SK-N-SH treated with all-trans-retinoic acid at 6 μM for 48 hours (cell line): ENCODE measurements around the gene AGAP1.

Experiments
- ATAC-seq: fragments of 200-7000 bp; cut with Tn5 transposase; 3 replicates; pipeline ENCODE4 v1.9.1; 2020; ENCODE audit warnings: mild to moderate bottlenecking, moderate library complexity
- ARNTL ChIP-seq: fragments of 450-650 bp; formaldehyde crosslinking; IDR thresholded peaks from 2 replicates; pipeline ENCODE4 v1.5.0; 2020; ENCODE audit warnings: low read depth, mild to moderate bottlenecking, moderate library complexity, borderline replicate concordance
- CSDC2 ChIP-seq: fragments of 250-450 bp; sonication (Bioruptor Pico); IDR thresholded peaks from 2 replicates; pipeline ENCODE4 v1.5.0; 2020; ENCODE audit warnings: mild to moderate bottlenecking, moderate library complexity
- CSRNP3 ChIP-seq: fragments of 250-450 bp; sonication (Bioruptor Pico); IDR thresholded peaks from 2 replicates; pipeline ENCODE4 v1.5.1; 2021; ENCODE audit warnings: mild to moderate bottlenecking, moderate library complexity
- ESRRG ChIP-seq: fragments of 250-450 bp; sonication (Bioruptor Pico); IDR thresholded peaks from 2 replicates; pipeline ENCODE4 v1.6.1; 2021; ENCODE audit warnings: mild to moderate bottlenecking
- GLIS3 ChIP-seq: fragments of 250-450 bp; sonication (Bioruptor Pico); IDR thresholded peaks from 2 replicates; pipeline ENCODE4 v1.5.0; 2020; ENCODE audit warnings: mild to moderate bottlenecking, moderate library complexity
- ISL1 ChIP-seq: fragments of 250-450 bp; sonication (Bioruptor Pico); IDR thresholded peaks from 2 replicates; pipeline ENCODE4 v2.1.2; 2022; ENCODE audit warnings: mild to moderate bottlenecking, moderate library complexity
- OSR1 ChIP-seq: fragments of 250-450 bp; sonication (Bioruptor Pico); IDR thresholded peaks from 2 replicates; pipeline ENCODE4 v1.8.0; 2022; ENCODE audit warnings: moderate library complexity, mild to moderate bottlenecking, inconsistent platforms
- PPARA ChIP-seq: fragments of 250-450 bp; sonication (Bioruptor Pico); IDR thresholded peaks from 2 replicates; pipeline ENCODE4 v1.5.0; 2020; ENCODE audit warnings: mild to moderate bottlenecking, borderline replicate concordance
- RARB ChIP-seq: fragments of 250-450 bp; sonication (Bioruptor Pico); IDR thresholded peaks from 2 replicates; pipeline ENCODE4 v1.8.0; 2021; ENCODE audit warnings: mild to moderate bottlenecking, moderate library complexity
- SNAI2 ChIP-seq: fragments of 250-450 bp; sonication (Bioruptor Pico); IDR thresholded peaks from 2 replicates; pipeline ENCODE4 v1.5.0; 2020; ENCODE audit warnings: mild to moderate bottlenecking, moderate library complexity
- TCF4 ChIP-seq: fragments of 250-450 bp; sonication (Bioruptor Pico); IDR thresholded peaks from 2 replicates; pipeline ENCODE4 v1.8.0; 2021; ENCODE audit warnings: mild to moderate bottlenecking, moderate library complexity, borderline replicate concordance
- TOX ChIP-seq: fragments of 250-450 bp; sonication (Bioruptor Pico); IDR thresholded peaks from 2 replicates; pipeline ENCODE4 v1.8.0; 2021; ENCODE audit warnings: mild to moderate bottlenecking, moderate library complexity, borderline replicate concordance
- ZC3H10 ChIP-seq: fragments of 250-450 bp; sonication (Bioruptor Pico); IDR thresholded peaks from 2 replicates; pipeline ENCODE4 v1.5.1; 2021; ENCODE audit warnings: mild to moderate bottlenecking, moderate library complexity
- ZFP3 ChIP-seq: fragments of 250-450 bp; sonication (Bioruptor Pico); IDR thresholded peaks from 2 replicates; pipeline ENCODE4 v1.5.0; 2020; ENCODE audit warnings: mild to moderate bottlenecking, moderate library complexity
- ZFP30 ChIP-seq: fragments of 450-650 bp; formaldehyde crosslinking; IDR thresholded peaks from 2 replicates; pipeline ENCODE4 v1.5.0; 2022; ENCODE audit warnings: mild to moderate bottlenecking, moderate library complexity
- ZNF565 ChIP-seq: fragments of 450-650 bp; formaldehyde crosslinking; conservative IDR thresholded peaks from 2 replicates; pipeline ENCODE4 v1.5.0; 2020; ENCODE audit warnings: low read depth, mild to moderate bottlenecking, moderate library complexity
- ZNF70 ChIP-seq: fragments of 450-650 bp; formaldehyde crosslinking; IDR thresholded peaks from 2 replicates; pipeline ENCODE4 v1.5.0; 2020; ENCODE audit warnings: mild to moderate bottlenecking, moderate library complexity
- ZNF8 ChIP-seq: fragments of 450-650 bp; formaldehyde crosslinking; IDR thresholded peaks from 2 replicates; pipeline ENCODE4 v1.5.0; 2020; ENCODE audit warnings: mild to moderate bottlenecking, moderate library complexity
- TF ChIP-seq, protein P1 (sequence below): fragments of 250-450 bp; sonication (Bioruptor Pico); IDR thresholded peaks from 2 replicates; pipeline ENCODE4 v1.5.0; 2020; ENCODE audit warnings: mild to moderate bottlenecking, moderate library complexity
- TF ChIP-seq, protein P2 (sequence below): fragments of 250-450 bp; sonication (Bioruptor Pico); IDR thresholded peaks from 2 replicates; pipeline ENCODE4 v1.8.0; 2020; ENCODE audit warnings: mild to moderate bottlenecking, moderate library complexity, borderline replicate concordance

The AGAP1 gene

GRCh38 chr2:235486729-235487128, 7.1 kb upstream of the AGAP1 start:
- no peak for ATAC-seq
- TF ChIP-seq TCF4 (CRISPR knock-in tag), result no peak
- TF ChIP-seq ISL1, result no peak
- no peak for TF ChIP-seq ZNF8 (CRISPR knock-in tag)
- TF ChIP-seq ZC3H10 (CRISPR knock-in tag), result no peak
- no peak for TF ChIP-seq CSRNP3
- TF ChIP-seq, protein P1, sequence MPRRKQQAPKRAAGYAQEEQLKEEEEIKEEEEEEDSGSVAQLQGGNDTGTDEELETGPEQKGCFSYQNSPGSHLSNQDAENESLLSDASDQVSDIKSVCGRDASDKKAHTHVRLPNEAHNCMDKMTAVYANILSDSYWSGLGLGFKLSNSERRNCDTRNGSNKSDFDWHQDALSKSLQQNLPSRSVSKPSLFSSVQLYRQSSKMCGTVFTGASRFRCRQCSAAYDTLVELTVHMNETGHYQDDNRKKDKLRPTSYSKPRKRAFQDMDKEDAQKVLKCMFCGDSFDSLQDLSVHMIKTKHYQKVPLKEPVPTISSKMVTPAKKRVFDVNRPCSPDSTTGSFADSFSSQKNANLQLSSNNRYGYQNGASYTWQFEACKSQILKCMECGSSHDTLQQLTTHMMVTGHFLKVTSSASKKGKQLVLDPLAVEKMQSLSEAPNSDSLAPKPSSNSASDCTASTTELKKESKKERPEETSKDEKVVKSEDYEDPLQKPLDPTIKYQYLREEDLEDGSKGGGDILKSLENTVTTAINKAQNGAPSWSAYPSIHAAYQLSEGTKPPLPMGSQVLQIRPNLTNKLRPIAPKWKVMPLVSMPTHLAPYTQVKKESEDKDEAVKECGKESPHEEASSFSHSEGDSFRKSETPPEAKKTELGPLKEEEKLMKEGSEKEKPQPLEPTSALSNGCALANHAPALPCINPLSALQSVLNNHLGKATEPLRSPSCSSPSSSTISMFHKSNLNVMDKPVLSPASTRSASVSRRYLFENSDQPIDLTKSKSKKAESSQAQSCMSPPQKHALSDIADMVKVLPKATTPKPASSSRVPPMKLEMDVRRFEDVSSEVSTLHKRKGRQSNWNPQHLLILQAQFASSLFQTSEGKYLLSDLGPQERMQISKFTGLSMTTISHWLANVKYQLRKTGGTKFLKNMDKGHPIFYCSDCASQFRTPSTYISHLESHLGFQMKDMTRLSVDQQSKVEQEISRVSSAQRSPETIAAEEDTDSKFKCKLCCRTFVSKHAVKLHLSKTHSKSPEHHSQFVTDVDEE (CRISPR knock-in tag), result no peak
- TF ChIP-seq RARB (CRISPR knock-in tag), result no peak
- TF ChIP-seq, protein P2, sequence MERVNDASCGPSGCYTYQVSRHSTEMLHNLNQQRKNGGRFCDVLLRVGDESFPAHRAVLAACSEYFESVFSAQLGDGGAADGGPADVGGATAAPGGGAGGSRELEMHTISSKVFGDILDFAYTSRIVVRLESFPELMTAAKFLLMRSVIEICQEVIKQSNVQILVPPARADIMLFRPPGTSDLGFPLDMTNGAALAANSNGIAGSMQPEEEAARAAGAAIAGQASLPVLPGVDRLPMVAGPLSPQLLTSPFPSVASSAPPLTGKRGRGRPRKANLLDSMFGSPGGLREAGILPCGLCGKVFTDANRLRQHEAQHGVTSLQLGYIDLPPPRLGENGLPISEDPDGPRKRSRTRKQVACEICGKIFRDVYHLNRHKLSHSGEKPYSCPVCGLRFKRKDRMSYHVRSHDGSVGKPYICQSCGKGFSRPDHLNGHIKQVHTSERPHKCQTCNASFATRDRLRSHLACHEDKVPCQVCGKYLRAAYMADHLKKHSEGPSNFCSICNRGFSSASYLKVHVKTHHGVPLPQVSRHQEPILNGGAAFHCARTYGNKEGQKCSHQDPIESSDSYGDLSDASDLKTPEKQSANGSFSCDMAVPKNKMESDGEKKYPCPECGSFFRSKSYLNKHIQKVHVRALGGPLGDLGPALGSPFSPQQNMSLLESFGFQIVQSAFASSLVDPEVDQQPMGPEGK, result no peak

- ATAC-seq, result no peak
- TF ChIP-seq CSDC2 (no peak), GLIS3 (CRISPR knock-in tag) (no peak), ZFP30 (CRISPR knock-in tag) (no peak), ZFP3 (CRISPR knock-in tag) (no peak), ESRRG (CRISPR knock-in tag) (no peak), ZC3H10 (CRISPR knock-in tag) (no peak), SNAI2 (CRISPR knock-in tag) (no peak), ISL1 (no peak), RARB (CRISPR knock-in tag) (no peak), OSR1 (CRISPR knock-in tag) (no peak), PPARA (CRISPR knock-in tag) (no peak)
- TF ChIP-seq, protein P1 (CRISPR knock-in tag), result no peak
Measured at GRCh38 chr2:235489897-235490296, 3.9 kb upstream of the AGAP1 start.

DNA sequence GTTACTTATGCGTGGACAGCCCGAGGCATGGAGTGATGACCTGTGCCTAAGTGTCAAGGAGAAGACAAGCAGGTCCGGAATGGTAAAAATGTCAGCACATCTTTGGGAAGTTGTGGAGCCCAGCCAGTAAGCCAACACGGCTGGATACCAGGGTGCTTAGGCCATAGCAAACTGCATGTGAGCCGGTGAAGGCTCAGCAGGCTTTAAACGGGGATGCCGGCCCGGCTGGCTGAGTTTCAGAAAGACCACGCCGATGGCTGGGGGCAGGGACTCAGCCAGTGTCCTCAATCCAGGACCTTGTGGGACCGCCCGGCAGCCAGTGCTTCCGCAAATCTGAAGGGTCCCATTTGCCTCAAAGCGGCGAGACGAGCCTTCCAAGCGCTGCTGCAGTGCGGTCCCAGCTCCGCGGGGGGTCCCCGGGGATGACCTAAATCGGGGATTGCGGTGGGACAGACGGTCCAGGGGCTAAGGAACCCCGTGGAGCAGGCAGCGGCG, 946 bp upstream of the AGAP1 start:
- no peak for ATAC-seq
- TF ChIP-seq TOX (CRISPR knock-in tag) (no peak), ZNF565 (no peak), ZNF70 (no peak), CSDC2 (no peak), ZFP30 (CRISPR knock-in tag) (no peak), GLIS3 (CRISPR knock-in tag) (no peak), ARNTL (CRISPR knock-in tag) (no peak), SNAI2 (CRISPR knock-in tag) (no peak), PPARA (CRISPR knock-in tag) (no peak), RARB (CRISPR knock-in tag) (no peak)
- TF ChIP-seq, protein P2, result no peak
- TF ChIP-seq, all 23 proteins: peak for 0
